ENCODE measurements around the gene MEX3A. TPM values are rescaled to one million over a fixed set of nuclear protein-coding genes. Genes with fewer than 3 reads are reported as not detected.

MEX3A gene
- total RNA-seq, 1 experiment from 2014 or later, result 6.1 TPM

- no peak for ATAC-seq
- Histone ChIP-seq H3K9me3 (ENCODE audit: control insufficient read depth in 1 of 2, insufficient read depth in 1 of 2, low read depth in 1 of 2, low read length in 2 of 2) (no peaks in the 10 kb centered on the region), H3K4me2 (ENCODE audit: low read length) (peak overlapping the region; percentile 90), H3K9me2 (ENCODE audit: insufficient read depth) (no peaks in the 10 kb centered on the region), H3K79me2 (ENCODE audit: insufficient read depth, low read length) (peaks cover 96% of the 10 kb centered on the region), H3K4me3 (replicated peaks in 1 of 2; ENCODE audit: low read depth in 1 of 2, low read length in 2 of 2) (peak overlapping the region in 1 of 2 experiments; percentile 1; a peak in 1 of 4 replicates), H3K4me1 (ENCODE audit: control insufficient read depth in 1 of 2, insufficient read depth in 2 of 2, low read length in 2 of 2) (peaks cover 52 to 70% of the 10 kb centered on the region in 2 experiments), H3K27ac (ENCODE audit: low read depth, low read length) (peak overlapping the region; percentile 95), H4K20me1 (ENCODE audit: insufficient read depth) (no peaks in the 10 kb centered on the region), H3K27me3 (ENCODE audit: insufficient read depth, low read length) (no peaks in the 10 kb centered on the region), H2AFZ (ENCODE audit: low read depth, low read length, poor library complexity, severe bottlenecking) (no peak overlapping the region), H3K36me3 (ENCODE audit: control insufficient read depth in 1 of 2, insufficient read depth in 2 of 2, low read length in 2 of 2) (peaks cover 23 to 32% of the 10 kb centered on the region in 2 experiments), H3K9ac (ENCODE audit: low read length) (peak overlapping the region; percentile 75)
- RAD21 ChIA-PET (ENCODE audit: low non-redundant PET in 1 of 2, low total read pairs in 2 of 2, uncharacterized antibody in 2 of 2, unreplicated experiment in 2 of 2), result interaction anchor here (0.7 to 4.7 kb wide), 5 partner anchors 25 to 32 kb away, joined by 4 to 43 read pairs (median 14); no protein-coding TSS in a partner anchor
- DNase-seq (ENCODE audit: low read depth, low spot score), result no peak
- CTCF ChIA-PET, result interaction anchor here (0.8 to 8.4 kb wide), 16 partner anchors 13 to 191 kb away, joined by 3 to 189 read pairs (median 6); no protein-coding TSS in a partner anchor
- no TSS peak for BruUV-seq (replicated peaks)
- intact Hi-C loops (cut with micrococcal nuclease), result no loop called here
- POLR2A ChIA-PET, result interaction anchor here (1.1 to 2.8 kb wide), 9 partner anchors 13 to 96 kb away, joined by 3 to 42 read pairs (median 7); partner anchors contain the start of gene PMF1
- TF ChIP-seq SRF (IDR thresholded peaks at IDR 0.05; ENCODE audit: low read depth), result no peak
- no peak for TF ChIP-seq EZH2 (IDR thresholded peaks at IDR 0.05)
- TF ChIP-seq ELF1 (IDR thresholded peaks at IDR 0.05; ENCODE audit: borderline replicate concordance, low read depth), result no peak
- TF ChIP-seq FOSL1 (IDR thresholded peaks at IDR 0.05; ENCODE audit: low read depth), result no peak
- no peak for TF ChIP-seq TCF7L2 (IDR thresholded peaks at IDR 0.05; ENCODE audit: borderline replicate concordance, extremely low read depth, insufficient read depth, insufficient read length)
- no peak; the same call in 1 of the 2 replicates for TF ChIP-seq ZFX (IDR thresholded peaks at IDR 0.05)
- TF ChIP-seq SIN3A (IDR thresholded peaks at IDR 0.05; ENCODE audit: low read depth), result no peak
- TF ChIP-seq, protein P1, sequence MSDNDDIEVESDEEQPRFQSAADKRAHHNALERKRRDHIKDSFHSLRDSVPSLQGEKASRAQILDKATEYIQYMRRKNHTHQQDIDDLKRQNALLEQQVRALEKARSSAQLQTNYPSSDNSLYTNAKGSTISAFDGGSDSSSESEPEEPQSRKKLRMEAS (IDR thresholded peaks at IDR 0.05), result no peak
- TF ChIP-seq EZH2phosphoT487 (IDR thresholded peaks at IDR 0.05; ENCODE audit: borderline replicate concordance), result no peak
- TF ChIP-seq POLR2A (IDR thresholded peaks at IDR 0.05; ENCODE audit: borderline replicate concordance, extremely low read depth, insufficient read depth, insufficient read length), result no peak
- no peak for TF ChIP-seq CTCF (IDR thresholded peaks at IDR 0.05 in 2 of 3, conservative IDR thresholded peaks at IDR 0.05 in 1 of 3; ENCODE audit: borderline replicate concordance in 1 of 3, insufficient read depth in 1 of 3, low read depth in 2 of 3, low read length in 2 of 3)
- TF ChIP-seq, protein P2, sequence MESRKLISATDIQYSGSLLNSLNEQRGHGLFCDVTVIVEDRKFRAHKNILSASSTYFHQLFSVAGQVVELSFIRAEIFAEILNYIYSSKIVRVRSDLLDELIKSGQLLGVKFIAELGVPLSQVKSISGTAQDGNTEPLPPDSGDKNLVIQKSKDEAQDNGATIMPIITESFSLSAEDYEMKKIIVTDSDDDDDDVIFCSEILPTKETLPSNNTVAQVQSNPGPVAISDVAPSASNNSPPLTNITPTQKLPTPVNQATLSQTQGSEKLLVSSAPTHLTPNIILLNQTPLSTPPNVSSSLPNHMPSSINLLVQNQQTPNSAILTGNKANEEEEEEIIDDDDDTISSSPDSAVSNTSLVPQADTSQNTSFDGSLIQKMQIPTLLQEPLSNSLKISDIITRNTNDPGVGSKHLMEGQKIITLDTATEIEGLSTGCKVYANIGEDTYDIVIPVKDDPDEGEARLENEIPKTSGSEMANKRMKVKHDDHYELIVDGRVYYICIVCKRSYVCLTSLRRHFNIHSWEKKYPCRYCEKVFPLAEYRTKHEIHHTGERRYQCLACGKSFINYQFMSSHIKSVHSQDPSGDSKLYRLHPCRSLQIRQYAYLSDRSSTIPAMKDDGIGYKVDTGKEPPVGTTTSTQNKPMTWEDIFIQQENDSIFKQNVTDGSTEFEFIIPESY (IDR thresholded peaks at IDR 0.05; ENCODE audit: extremely low read depth, insufficient replicate concordance, low read length), result no peak
- TF ChIP-seq POLR2AphosphoS5 (IDR thresholded peaks at IDR 0.05; ENCODE audit: low read depth, low read length), result no peak
- no peak for TF ChIP-seq JUND (IDR thresholded peaks at IDR 0.05)
- no peak for TF ChIP-seq RAD21 (IDR thresholded peaks at IDR 0.05; ENCODE audit: low read depth)
- no peak for TF ChIP-seq EGR1 (IDR thresholded peaks at IDR 0.05; ENCODE audit: low read depth)
- TF ChIP-seq ZNF274 (IDR thresholded peaks at IDR 0.05; ENCODE audit: low read depth, low read length), result no peak
- TF ChIP-seq, protein P3, sequence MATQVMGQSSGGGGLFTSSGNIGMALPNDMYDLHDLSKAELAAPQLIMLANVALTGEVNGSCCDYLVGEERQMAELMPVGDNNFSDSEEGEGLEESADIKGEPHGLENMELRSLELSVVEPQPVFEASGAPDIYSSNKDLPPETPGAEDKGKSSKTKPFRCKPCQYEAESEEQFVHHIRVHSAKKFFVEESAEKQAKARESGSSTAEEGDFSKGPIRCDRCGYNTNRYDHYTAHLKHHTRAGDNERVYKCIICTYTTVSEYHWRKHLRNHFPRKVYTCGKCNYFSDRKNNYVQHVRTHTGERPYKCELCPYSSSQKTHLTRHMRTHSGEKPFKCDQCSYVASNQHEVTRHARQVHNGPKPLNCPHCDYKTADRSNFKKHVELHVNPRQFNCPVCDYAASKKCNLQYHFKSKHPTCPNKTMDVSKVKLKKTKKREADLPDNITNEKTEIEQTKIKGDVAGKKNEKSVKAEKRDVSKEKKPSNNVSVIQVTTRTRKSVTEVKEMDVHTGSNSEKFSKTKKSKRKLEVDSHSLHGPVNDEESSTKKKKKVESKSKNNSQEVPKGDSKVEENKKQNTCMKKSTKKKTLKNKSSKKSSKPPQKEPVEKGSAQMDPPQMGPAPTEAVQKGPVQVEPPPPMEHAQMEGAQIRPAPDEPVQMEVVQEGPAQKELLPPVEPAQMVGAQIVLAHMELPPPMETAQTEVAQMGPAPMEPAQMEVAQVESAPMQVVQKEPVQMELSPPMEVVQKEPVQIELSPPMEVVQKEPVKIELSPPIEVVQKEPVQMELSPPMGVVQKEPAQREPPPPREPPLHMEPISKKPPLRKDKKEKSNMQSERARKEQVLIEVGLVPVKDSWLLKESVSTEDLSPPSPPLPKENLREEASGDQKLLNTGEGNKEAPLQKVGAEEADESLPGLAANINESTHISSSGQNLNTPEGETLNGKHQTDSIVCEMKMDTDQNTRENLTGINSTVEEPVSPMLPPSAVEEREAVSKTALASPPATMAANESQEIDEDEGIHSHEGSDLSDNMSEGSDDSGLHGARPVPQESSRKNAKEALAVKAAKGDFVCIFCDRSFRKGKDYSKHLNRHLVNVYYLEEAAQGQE (IDR thresholded peaks at IDR 0.05; ENCODE audit: low read depth), result no peak
- TF ChIP-seq SP1 (IDR thresholded peaks at IDR 0.05; ENCODE audit: low read depth), result no peak
Observed at GRCh38 chr1:156128654-156129597, 46.7 kb upstream of the MEX3A start.
